Astrocyte of the cerebellum (primary cell): Measurements from ENCODE around the gene MMP25.

ENCODE experiments used
- DNase-seq: peaks from one replicate; pipeline ENCODE4 v3.0.0-alpha.2; 2011; ENCODE audit warnings: low read depth
- H3K4me3 ChIP-seq: 2 replicates; pipeline ENCODE4 v1.5.1; 2011; ENCODE audit warnings: mild to moderate bottlenecking, low read depth, low read length, moderate library complexity
- in situ Hi-C: cut with HindIII; loops from 2 replicates; pipeline ENCODE4 v1.10.0; 2017; ENCODE audit warnings: low sequenced_read_pairs
- TF ChIP-seq, protein P1 (sequence below): IDR thresholded peaks from 2 replicates; pipeline ENCODE4 v1.5.1; 2012; ENCODE audit warnings: low read length, low read depth, moderate library complexity, mild to moderate bottlenecking; ENCODE audit errors: missing control alignments

Gene MMP25

DNA sequence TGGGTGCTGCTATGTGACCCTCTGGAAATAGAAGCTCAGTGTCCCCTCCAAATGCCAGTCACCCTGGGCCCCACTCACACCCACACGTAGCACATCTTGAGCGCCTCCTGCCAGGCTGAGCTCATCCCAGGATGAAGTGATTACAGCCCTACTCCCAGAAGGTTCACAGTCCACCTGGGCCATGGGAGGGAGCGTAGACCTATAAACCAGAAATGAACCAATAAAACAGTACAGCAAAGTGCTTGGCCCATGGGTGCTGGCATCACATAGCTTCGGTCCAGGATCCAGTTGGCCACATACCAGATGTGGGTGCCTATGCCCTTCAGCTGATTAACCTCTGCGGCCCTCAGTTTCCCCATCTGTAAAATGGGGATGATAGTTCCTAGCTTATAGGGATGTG, 7.5 kb upstream of the MMP25 start:
- in situ Hi-C loops, result no loop called here
- TF ChIP-seq, protein P1, sequence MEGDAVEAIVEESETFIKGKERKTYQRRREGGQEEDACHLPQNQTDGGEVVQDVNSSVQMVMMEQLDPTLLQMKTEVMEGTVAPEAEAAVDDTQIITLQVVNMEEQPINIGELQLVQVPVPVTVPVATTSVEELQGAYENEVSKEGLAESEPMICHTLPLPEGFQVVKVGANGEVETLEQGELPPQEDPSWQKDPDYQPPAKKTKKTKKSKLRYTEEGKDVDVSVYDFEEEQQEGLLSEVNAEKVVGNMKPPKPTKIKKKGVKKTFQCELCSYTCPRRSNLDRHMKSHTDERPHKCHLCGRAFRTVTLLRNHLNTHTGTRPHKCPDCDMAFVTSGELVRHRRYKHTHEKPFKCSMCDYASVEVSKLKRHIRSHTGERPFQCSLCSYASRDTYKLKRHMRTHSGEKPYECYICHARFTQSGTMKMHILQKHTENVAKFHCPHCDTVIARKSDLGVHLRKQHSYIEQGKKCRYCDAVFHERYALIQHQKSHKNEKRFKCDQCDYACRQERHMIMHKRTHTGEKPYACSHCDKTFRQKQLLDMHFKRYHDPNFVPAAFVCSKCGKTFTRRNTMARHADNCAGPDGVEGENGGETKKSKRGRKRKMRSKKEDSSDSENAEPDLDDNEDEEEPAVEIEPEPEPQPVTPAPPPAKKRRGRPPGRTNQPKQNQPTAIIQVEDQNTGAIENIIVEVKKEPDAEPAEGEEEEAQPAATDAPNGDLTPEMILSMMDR, result no peak
- no peak for DNase-seq
- H3K4me3 ChIP-seq, result no peak overlapping the region

- TF ChIP-seq, protein P1, result no peak
- H3K4me3 ChIP-seq, result no peak overlapping the region
- no peak for DNase-seq
- in situ Hi-C loops, result no loop called here
Observed at GRCh38 chr16:3042376-3042775, 4.0 kb upstream of the MMP25 start.

DNA sequence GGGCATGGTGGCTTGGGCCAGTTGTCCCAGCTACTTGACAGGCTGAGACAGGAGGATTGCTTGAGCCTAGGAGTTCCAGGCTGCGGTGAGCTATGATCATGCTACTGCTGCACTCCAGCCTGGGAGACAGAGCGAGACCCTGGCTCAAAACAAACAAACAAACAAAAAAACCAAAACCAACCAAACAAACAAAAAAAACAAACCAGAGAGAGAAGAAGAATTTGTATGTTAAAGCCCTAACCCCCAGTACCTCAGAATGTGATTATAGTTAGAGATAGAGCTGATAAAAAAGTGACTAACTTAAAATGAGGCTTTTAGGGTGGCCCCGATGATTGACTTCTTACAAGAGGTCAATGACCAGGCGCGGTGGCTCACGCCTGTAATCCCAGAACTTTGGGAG, 1.7 kb upstream of the MMP25 start:
- TF ChIP-seq, protein P1, result no peak
- in situ Hi-C loops, result loop anchor here (5.0 kb wide), 1 partner anchor 83 kb away; no protein-coding TSS in a partner anchor
- no peak for DNase-seq

GRCh38 chr16:3046641-3047386, 453 bp downstream of the MMP25 start:
- TF ChIP-seq, protein P1, result no peak
- no peak overlapping the region for H3K4me3 ChIP-seq
- no peak for DNase-seq
- in situ Hi-C loops, result loop anchor here (5.0 kb wide), 1 partner anchor 80 kb away; no protein-coding TSS in a partner anchor

More for the DNA sequence above, 1.7 kb upstream of the MMP25 start:
- no peak overlapping the region for H3K4me3 ChIP-seq

GRCh38 chr16:3047387-3047720, 993 bp downstream of the MMP25 start:
- in situ Hi-C loops, result loop anchor here (5.0 kb wide), 1 partner anchor 80 kb away; no protein-coding TSS in a partner anchor
- no peak for DNase-seq
- H3K4me3 ChIP-seq, result no peak overlapping the region
- TF ChIP-seq, protein P1, result no peak

- DNase-seq, result no peak
- in situ Hi-C loops, result loop anchor here (5.0 kb wide), 1 partner anchor 77 kb away; no protein-coding TSS in a partner anchor
- no peak overlapping the region for H3K4me3 ChIP-seq
- TF ChIP-seq, protein P1, result no peak
Observed at GRCh38 chr16:3049921-3050481, 3.6 kb downstream of the MMP25 start.
